ENCODE measurements around the gene RBFOX1.

DNA sequence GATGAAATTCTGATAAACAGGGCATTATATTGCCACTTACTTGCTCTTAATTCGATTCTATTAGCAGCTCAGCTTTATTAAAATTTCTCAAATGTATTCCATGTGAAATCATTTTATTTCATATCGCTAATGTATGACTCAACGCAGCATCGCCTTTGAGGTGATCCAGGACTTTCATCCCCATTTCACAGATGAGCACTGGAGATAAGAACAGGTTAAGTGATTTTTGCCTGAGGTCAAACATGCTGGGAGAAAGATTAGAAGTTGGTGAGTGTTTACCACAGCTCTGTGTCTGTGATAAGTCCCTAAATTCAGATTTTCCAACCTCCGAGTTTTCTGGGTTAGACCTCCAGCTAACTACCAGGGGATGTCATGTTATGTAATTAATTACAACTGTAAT, 43.6 kb downstream of the RBFOX1 start:
- TF ChIP-seq POLR2A (IDR thresholded peaks at IDR 0.05), result no peak
- TF ChIP-seq, protein P1, sequence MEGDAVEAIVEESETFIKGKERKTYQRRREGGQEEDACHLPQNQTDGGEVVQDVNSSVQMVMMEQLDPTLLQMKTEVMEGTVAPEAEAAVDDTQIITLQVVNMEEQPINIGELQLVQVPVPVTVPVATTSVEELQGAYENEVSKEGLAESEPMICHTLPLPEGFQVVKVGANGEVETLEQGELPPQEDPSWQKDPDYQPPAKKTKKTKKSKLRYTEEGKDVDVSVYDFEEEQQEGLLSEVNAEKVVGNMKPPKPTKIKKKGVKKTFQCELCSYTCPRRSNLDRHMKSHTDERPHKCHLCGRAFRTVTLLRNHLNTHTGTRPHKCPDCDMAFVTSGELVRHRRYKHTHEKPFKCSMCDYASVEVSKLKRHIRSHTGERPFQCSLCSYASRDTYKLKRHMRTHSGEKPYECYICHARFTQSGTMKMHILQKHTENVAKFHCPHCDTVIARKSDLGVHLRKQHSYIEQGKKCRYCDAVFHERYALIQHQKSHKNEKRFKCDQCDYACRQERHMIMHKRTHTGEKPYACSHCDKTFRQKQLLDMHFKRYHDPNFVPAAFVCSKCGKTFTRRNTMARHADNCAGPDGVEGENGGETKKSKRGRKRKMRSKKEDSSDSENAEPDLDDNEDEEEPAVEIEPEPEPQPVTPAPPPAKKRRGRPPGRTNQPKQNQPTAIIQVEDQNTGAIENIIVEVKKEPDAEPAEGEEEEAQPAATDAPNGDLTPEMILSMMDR (IDR thresholded peaks at IDR 0.05), result no peak
